DMS53 treated with DMSO at 0.1 percent for 48 hours (cell line): Measurements from ENCODE around the gene FNIP1.
"Not testable (repeated sequence)": the region's sequence is repeated elsewhere in the genome, so short reads cannot be mapped to it uniquely, and the experiment has no call there.

Source experiments
- DNase-seq: peaks from one replicate; lab custom pipeline; 2025; ENCODE audit not compliant: unreplicated experiment; lab: John Stamatoyannopoulos, UW

FNIP1 gene

DNA sequence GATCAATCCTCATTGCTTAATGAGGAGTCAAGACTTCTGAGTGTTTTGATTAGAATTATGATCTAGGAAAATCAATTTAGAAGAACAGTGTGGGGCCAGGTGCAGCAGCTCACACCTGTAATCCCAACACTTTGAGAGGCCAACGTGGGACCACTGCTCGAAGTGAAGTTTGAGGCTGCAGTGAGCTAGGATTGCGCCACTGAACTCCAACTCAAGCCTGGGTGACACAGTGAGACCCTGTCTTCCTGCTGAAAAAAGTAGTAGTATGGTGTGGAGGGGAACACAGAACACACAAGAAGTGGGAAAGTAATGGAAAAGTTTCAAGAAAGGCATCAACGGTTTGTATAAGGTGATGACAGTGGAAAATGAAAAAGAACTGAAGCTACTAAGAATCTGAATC is 9.1 kb downstream of the FNIP1 start:
- DNase-seq = no peak

DNA sequence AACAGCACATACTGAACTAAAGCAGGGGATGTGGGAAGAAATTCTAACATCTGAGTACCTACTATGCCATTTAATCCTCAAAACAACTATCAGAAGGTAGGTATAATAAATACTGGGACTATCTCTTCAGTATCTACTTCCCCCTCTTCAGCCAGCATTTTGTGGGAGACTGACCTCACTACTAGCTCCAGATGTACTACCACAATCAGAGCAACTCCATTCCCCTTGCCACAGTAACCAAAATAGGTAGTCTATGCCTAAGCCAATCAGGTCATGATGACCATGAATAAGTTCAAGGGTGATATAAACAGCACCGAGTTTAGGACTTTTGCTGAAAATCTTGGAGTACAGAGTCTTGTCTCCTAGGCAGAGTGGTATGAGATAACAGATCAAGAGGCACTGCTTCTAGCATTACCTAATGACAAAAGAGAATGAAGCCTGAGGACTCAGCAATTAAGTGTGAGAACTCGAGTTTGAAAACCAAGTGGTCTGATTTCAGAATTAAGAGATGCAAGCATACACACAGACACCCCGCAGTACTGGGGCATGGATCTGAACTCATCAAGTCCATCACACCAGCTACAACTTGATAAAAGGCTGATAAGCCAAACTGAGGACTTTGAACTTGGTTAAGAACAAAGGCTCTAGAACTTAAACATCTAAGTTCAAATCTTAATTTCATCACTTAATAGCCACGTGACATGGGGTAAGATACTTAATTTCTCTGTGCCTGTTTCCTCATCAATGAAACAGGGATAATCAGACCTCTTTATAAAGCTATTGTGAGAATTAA is 9.7 kb downstream of the FNIP1 start:
- DNase-seq = no peak

DNA sequence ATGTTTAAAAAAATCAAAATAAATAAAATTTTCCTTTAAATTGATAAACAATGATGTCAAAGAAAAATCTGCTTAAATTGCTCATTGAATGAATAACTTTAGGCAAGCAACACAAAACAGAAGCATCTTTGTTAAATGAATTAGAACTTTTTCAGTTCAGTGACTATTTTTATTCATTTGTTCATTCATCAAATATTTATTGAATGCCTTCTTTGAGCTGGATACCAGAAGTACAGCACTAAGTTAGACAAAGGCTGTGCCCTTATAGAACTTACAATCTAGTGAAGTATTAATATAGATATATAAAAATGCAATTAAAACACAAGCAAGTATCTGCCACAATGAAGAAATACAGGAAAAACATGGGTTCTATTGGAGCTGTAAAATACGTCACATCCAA is 10.8 kb downstream of the FNIP1 start:
- no peak for DNase-seq

DNA sequence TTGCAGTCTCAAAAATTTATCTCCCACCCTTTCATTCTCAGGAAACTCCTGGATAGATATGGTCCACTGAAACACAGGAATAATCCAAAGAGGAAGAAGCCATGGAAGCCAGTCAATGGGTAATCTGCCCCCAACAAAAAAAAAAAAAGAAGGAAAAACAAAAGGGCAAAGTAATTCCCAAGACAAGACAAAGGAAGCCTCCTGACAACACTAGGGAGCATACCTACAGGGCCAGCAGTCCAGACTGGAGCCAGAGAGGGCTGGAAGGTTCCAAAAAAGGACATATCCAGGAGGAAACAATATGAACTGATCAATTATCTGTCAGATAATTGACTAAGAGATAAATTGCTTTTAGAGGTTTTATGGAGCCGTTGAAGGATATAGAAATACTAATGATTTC is 12.9 kb downstream of the FNIP1 start:
- no peak for DNase-seq

DNA sequence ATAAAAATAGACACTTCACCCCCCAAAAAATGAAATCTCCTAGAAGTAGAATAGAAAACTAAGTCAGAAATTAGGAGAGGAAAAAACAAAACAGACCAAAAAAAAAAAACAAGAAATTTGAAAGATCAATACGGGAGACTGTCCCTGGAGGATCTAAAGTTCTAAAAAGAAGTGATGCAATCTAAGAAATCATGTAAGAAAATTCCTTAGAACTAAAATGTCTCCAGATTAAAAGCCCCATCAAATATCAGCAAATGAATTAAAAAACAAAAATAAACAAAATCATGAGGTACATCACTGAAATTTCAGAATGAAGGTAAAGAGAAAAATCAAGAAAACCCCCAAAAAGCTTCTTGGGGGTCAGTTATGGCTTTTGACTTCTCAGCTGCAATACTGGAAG is 13.5 kb downstream of the FNIP1 start:
- no peak for DNase-seq

DNA sequence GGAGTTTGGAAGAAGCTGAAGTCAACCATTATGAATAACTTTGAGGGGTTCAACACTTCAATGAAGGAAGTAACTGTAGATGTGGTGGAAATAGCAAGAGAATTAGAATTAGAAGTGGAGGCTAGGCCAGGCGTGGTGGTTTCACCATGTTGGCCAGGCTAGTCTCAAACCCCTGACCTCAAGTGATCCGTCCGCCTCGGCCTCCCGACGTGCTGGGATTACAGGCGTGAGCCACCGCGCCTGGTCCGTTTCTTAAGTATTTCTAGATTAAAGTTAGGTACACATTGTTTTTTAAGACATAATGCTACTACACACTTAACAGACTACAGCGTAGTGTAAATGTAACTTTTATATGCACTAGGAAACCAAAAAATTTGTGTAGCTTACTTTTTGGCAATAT is 14.1 kb downstream of the FNIP1 start:
- DNase-seq = no peak

DNA sequence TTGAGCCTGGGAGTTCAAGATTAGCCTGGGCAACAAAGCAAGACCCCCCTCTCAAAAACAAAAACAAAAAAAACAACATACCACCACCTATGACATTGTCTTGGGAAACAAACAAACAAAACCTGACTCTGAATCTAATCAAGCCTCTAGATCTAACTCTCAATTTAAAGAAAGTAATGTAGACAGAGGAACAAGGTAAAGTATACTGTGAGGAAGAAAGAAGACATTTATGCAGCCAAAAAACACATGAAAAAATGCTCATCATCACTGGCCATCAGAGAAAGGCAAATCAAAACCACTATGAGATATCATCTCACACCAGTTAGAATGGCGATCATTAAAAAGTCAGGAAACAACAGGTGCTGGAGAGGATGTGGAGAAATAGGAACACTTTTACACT is 18.7 kb downstream of the FNIP1 start:
- not testable (repeated sequence) for DNase-seq

DNA sequence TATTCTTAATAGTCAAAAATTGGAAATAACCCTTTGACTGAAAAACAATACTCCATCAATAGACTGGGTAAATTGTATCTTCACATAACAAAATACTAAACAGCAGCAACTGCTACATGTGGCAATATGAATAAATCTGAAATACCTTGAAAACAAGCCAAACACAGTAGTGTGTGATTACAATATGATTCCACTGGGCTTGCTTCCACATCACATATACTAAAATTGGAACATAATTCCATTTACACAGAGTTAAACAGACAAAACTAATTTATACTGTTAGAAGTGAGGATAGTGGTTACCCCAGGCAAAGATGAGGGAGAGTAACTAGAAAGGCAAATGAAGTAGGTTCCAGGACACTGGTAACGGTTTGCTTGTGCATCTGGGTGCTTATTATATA is 20.4 kb downstream of the FNIP1 start:
- DNase-seq = no peak

DNA sequence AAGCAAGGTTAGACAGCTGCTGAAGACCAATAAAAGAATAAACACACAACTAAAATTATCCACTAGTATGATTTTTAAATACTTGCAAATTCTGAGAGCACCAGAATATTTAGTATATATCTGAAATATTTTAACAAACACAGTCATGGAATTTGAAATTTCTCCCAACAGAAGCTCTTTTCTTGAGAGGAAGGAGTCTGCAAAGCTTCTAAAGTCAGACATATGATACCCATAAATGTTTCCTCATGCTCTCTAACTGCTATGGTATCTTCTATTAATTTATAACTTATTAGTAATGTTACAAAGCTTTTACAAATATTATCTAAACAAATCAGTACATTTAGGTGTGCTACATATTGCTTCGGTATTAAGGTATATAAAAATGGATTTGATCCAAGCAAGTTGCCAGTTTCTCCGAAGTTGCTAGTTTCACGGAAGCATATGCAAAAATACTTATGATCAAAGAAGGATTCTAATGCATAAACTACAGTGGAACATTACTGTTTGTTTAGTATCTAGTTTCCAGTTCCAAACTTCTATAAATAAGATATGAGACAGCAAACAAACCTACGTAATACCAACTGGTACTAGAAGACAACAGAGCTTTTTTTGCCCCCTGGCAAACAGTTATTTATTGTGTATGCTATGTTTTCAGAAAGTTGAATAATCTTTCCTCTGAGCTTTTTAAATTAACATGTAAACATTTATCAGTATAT is 22.0 kb downstream of the FNIP1 start:
- DNase-seq = peak; percentile 86

DNA sequence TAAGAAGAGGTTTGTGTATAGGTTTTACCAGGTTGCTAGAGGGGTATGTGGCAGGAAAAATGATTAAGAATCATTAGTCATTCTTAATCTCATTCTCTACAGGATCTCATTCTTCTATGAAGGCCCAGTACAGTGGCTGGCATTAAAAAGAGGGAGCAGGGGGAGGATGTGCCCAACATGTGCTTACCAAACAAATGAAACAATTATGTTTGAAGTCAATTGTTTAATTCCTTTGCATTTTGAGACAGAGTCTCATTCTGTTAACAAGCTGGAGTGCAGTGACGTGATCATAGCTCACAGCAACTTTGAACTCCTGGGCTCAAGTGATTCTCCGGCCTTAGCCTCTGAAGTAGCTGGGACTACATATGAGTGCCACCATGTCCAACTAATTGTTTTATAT is 23.0 kb downstream of the FNIP1 start:
- no peak for DNase-seq

DNA sequence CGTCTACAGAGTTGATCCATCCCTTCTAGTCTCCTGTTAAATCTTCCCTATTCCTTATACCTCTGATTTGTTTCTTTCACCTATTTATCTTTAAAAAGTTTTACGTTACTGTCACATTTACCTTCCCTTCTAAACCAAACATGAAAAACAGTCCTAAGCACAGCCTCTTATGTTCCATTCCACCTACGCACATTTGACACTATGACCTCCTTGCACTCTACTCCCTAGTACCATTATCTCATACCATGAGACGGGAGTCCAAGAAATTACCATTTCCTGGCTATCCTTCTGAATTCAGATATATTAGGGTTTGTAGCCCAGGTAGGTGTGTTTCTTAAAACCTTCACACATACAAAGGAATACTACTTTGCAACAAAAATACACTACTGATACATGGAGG is 25.1 kb downstream of the FNIP1 start:
- DNase-seq = no peak

DNA sequence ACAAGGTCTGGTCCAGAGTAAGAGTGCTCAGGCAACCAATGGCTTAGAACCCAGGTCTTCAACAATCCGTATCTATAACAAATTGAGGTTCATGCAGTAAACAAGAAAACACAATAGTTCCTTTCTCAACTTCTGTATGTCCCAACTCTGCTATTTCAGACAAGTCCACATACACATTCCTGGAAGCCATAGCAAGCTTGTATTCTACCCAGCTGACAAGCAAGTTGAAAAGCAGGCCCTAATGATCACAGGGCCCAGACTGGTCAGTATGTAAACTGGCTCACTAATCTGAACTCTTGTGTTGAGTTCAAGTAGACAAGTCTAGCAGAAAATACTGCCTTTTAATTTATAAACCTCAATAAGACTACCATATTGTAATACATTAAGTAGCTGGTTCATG is 26.9 kb downstream of the FNIP1 start:
- no peak for DNase-seq

DNA sequence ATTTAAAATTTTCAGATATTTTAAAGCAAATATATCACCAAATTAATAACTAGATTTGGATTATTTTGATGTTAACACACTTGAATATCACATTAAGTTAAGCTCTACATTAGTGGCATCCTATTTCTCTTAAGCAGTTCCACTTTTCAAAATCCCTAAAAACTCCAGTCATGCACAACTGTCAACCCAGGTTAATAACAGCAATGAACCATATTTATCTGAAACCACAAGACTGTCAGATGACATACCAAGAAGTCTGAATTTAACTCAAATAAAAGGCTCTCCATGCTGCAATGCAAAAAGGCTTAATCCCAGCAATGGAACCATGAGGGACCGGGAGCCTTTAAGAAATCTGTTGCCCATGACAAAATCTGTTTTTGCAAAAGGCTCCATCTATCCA is 27.5 kb downstream of the FNIP1 start:
- no peak for DNase-seq

DNA sequence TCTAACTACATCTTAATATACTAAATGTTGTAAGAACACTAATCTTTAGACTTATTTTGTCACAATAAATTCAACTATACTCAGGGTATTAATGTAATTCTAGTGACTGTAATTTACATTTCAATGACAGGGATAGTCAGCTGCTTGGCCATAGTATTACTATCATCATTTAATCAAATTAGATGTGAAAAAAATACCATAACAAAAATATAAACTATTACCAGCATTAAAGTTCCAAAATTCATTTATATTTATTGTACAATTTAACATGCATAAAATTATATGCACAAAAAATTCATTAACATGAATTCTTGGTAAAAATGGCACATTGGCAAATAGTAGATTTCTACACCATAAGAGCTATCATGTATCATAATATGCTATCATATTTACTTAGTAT is 28.9 kb downstream of the FNIP1 start:
- DNase-seq = no peak

DNA sequence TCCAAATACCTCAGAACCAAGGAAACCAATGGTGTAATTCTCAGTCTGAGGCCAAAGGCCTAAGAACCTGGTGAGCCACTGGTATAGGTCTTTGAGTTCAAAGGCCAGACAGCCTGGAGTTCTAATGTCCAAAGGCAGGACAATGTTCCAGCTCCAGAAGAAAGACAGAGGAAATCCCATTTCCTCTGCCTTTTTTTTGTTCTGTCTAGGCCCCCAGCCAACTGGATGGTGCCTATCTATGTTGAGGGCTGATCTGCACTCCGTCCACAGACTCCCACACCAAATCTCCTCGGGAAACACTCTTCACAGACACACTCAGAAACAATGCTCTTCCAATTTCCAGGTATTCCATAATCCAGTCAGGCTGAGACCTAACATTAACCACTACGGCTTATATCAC is 30.1 kb downstream of the FNIP1 start:
- DNase-seq = no peak

DNA sequence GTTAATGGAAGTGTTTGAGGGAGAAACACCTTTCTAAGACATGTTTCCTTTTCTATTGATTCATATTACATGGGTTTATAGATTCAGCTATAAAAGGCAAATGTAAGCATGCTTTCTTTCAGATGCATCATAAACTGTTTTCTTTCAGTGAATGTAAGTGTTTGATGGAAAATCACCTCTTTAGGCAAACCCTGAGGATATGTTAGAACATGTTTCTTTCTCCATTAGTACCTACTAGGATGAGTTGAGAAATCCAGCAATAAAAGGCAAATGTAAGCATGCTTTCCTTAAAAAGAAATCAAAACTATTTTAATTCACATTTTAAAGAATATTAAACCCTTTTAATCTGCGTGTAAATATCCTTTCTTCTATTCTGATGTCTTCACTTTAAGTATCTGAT is 31.6 kb downstream of the FNIP1 start:
- DNase-seq = no peak

DNA sequence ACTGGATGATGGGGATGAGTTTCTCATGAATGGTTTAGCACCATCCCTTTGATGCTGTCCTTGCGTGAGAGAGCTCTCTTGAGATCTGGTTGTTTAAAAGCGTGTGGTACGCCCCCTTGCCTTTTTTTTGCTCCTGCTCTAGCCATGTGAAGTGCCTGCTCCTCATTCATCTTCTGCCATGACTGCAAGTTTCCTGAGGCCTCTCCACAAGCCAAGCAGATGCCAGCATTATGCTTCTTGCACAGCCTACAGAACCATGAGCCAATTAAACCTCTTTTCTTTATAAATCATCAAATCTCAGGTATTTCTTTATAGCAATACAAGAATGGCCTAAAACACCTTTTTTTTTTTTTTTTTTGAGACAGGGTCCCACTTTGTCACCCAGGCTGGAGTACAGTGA is 32.8 kb downstream of the FNIP1 start:
- DNase-seq = no peak

DNA sequence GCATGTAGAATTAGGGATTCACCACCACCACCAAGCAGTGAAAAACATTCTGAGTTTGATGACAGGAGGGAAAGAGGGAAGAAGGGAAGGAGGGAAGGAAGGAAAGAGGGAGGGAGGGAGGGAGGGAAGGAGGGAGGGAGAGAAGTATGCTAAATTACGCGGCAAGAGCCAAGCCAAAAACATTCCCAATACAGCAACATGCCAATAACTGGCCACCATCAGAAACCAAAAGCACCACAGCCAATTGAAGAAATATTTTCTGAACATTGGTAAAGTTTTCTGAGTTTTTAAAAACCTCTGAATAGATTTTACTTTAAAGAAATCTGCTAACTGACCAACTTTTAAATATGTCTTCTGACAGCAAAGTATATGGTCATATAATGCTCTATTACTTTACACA is 36.0 kb downstream of the FNIP1 start:
- no peak for DNase-seq

DNA sequence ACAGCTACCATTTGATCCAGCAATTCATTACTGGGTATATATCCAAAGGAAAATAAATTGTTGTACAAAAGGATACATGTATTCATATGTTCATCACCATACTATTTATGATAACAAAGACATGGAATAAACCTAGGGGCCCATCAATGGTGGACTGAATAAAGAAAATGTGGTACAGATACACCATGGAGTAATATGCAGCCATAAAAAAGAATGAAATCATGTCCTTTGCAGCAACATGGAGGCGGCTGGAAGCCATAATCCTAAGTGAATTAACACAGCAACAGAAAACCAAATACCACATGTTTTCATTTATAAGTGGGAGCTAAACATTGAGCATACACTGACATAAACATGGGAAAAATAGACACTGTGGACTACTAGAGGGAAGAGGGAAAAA is 37.1 kb downstream of the FNIP1 start:
- no peak for DNase-seq

DNA sequence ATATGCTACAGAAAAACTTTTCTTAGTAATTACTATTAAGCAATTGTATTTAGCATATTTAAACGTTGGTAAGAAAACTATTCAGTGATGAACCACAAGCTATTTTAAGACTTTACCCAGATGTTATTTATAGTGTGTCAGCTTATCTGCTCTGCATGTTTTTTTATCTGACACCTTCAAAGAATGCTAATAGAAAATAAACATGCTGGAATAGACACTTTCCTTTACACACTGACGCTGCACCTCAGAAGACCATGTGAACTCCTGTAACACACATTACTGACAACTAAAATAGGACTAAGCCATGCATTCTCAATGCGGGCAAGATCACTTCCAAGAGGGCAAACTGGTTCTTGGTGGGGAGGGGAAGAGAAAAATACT is 38.3 kb downstream of the FNIP1 start:
- no peak for DNase-seq

DNA sequence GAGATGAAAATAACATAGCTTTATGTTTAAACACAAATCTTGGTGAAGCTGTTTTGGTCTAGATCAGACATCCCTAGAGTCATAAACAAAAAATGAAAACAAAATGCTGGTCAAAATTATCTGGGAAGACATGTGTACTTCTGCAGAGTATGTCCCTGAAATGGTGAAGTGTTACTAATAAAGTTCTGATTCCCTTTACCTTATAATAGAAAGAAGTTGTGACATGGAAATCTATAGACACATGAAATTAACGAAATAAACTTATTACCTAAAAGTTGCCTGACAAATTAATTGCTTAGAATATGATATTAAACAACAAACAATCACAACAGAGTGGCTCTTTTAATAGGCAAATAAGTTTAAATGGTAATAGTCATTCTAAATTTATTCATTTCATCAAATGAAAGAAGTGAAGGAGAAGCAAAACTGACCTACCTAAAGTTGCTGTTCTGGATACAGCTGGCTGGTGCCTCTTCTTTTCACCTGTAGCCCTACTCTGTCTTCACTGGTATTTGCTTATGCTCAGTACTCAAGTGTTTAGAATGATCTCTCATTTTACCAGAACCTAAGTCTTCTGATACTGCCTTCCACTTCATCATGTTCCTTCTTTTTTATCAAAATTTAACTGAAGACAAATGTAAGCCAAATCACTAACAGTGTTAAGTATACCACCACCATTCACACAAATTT is 38.8 kb downstream of the FNIP1 start:
- no peak for DNase-seq

DNA sequence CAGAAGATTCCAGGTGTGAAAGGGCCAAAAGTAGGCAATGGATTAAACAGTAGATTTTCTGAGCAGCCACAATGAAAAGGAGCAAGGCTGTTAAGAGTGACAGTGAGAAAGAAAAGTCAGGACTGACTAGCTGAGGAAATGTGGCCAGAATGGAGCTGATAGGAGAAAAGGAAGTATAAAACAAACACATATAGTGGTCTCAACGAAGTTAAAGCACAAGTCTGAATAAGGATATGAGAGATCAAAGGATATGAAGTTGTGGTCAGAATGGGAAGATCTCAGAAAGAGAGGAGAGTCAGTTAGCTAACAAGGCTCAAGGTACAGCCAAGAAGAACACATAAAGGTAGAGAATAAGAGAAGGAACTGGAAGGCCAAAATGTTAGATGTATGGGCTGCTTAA is 39.9 kb downstream of the FNIP1 start:
- no peak for DNase-seq
